IMR-90 (cell line): Measurements from ENCODE around the gene SLC12A4. TPM values are rescaled to one million over a fixed set of nuclear protein-coding genes. Genes with fewer than 3 reads are reported as not detected.
"Not testable (repeated sequence)": the region's sequence is repeated elsewhere in the genome, so short reads cannot be mapped to it uniquely, and the experiment has no call there.

ENCODE experiments used
- ATAC-seq: fragments of 200-7000 bp; cut with Tn5 transposase; 2 replicates; pipeline ENCODE4 v1.9.1; 2020; ENCODE audit warnings: low read depth, mild to moderate bottlenecking, moderate library complexity
- BruUV-seq: library from RNA; stranded (reverse); fragments of 400-500 nt; replicated peaks from 2 replicates; lab custom pipeline; 2021; lab: Mats Ljungman, UMichigan
- CTCF ChIA-PET: fragments of 300-600 bp; formaldehyde crosslinking; extraction: SDS; loops from one replicate; lab custom pipeline; 2021; ENCODE audit warnings: antibody characterized with exemption; lab: Yijun Ruan, JAX
- POLR2A ChIA-PET: fragments of 300-600 bp; sonication (Branson Sonifier 250); formaldehyde crosslinking; loops from one replicate; lab custom pipeline; 2022; ENCODE audit warnings: antibody characterized with exemption; ENCODE audit not compliant: unreplicated experiment; lab: Charles Lee
- DNase-seq: peaks from one replicate; pipeline ENCODE4 v3.0.0; 2013
- H2AFZ ChIP-seq: replicated peaks from 2 replicates; pipeline ENCODE3; 2013; ENCODE audit warnings: low read length, mild to moderate bottlenecking; ENCODE audit not compliant: poor library complexity
- H2AK5ac ChIP-seq: 2 replicates; pipeline ENCODE4 v1.6.1; 2013; ENCODE audit warnings: low read depth, low read length, inconsistent platforms
- H2AK9ac ChIP-seq: replicated peaks from 2 replicates; pipeline ENCODE3; 2013; ENCODE audit warnings: mild to moderate bottlenecking, low read depth, low read length, moderate library complexity; ENCODE audit not compliant: poor library complexity
- H2BK120ac ChIP-seq: 2 replicates; pipeline ENCODE4 v1.6.1; 2013; ENCODE audit warnings: low read depth, low read length, inconsistent platforms
- H2BK15ac ChIP-seq: 3 replicates; pipeline ENCODE4 v1.6.1; 2013; ENCODE audit warnings: low read depth, low read length, inconsistent platforms
- H2BK20ac ChIP-seq: 2 replicates; pipeline ENCODE4 v1.6.1; 2013; ENCODE audit warnings: low read depth, mild to moderate bottlenecking, inconsistent platforms, low read length, moderate library complexity
- H2BK5ac ChIP-seq: 2 replicates; pipeline ENCODE4 v1.6.1; 2013; ENCODE audit warnings: mild to moderate bottlenecking, low read depth, low read length, inconsistent platforms; ENCODE audit not compliant: poor library complexity, severe bottlenecking
- H3K14ac ChIP-seq: replicated peaks from 2 replicates; pipeline ENCODE4 v1.6.1; 2013; ENCODE audit warnings: low read depth, low read length, inconsistent platforms
- H3K18ac ChIP-seq: 2 replicates; pipeline ENCODE4 v1.6.1; 2013; ENCODE audit warnings: low read depth, low read length, control low read depth
- H3K23ac ChIP-seq: 2 replicates; pipeline ENCODE4 v1.6.1; 2013; ENCODE audit warnings: low read depth, low read length, inconsistent platforms
- H3K27ac ChIP-seq: 2 replicates; pipeline ENCODE4 v1.5.1; 2013; ENCODE audit warnings: mild to moderate bottlenecking, control low read depth, low read length; ENCODE audit not compliant: insufficient read depth
- H3K27me3 ChIP-seq: 2 replicates; pipeline ENCODE4 v1.6.1; 2013; ENCODE audit warnings: low read length; ENCODE audit not compliant: control insufficient read depth, insufficient read depth
- H3K36me3 ChIP-seq: 2 replicates; pipeline ENCODE4 v1.6.1; 2013; ENCODE audit warnings: low read length, mixed read lengths; ENCODE audit not compliant: control insufficient read depth, insufficient read depth
- H3K4ac ChIP-seq: 2 replicates; pipeline ENCODE4 v1.6.1; 2013; ENCODE audit warnings: low read depth, low read length, inconsistent platforms
- H3K4me1 ChIP-seq: 2 replicates; pipeline ENCODE4 v1.6.1; 2013; ENCODE audit warnings: low read length, mixed read lengths; ENCODE audit not compliant: control insufficient read depth, insufficient read depth
- H3K4me2 ChIP-seq: 2 replicates; pipeline ENCODE4 v1.6.1; 2013; ENCODE audit warnings: low read depth, mild to moderate bottlenecking, control low read depth, low read length, moderate library complexity
- H3K4me3 ChIP-seq: 2 replicates; pipeline ENCODE4 v1.5.1; 2013; ENCODE audit warnings: low read depth, mild to moderate bottlenecking, control low read depth, low read length, moderate library complexity; ENCODE audit not compliant: insufficient read depth
- H3K56ac ChIP-seq: 2 replicates; pipeline ENCODE4 v1.6.1; 2013; ENCODE audit warnings: low read length, inconsistent platforms; ENCODE audit not compliant: insufficient read depth; ENCODE audit errors: extremely low read depth
- H3K79me1 ChIP-seq, 2 experiments: 2 replicates each; pipeline ENCODE4 v1.6.1; 2013; ENCODE audit warnings: low read length in 2 of 2, inconsistent platforms in 1 of 2, low read depth in 1 of 2
- H3K9ac ChIP-seq: 2 replicates; pipeline ENCODE4 v1.6.1; 2013; ENCODE audit warnings: low read depth, low read length, control low read depth
- H3K9me1 ChIP-seq: 2 replicates; pipeline ENCODE4 v1.6.1; 2013; ENCODE audit warnings: low read length, inconsistent platforms; ENCODE audit not compliant: insufficient read depth
- H3K9me3 ChIP-seq: 2 replicates; pipeline ENCODE4 v1.6.1; 2013; ENCODE audit warnings: low read length; ENCODE audit not compliant: control insufficient read depth, insufficient read depth
- H4K20me1 ChIP-seq: 2 replicates; pipeline ENCODE4 v1.6.1; 2013; ENCODE audit warnings: low read length, inconsistent platforms; ENCODE audit not compliant: insufficient read depth
- H4K5ac ChIP-seq: 2 replicates; pipeline ENCODE4 v1.6.1; 2013; ENCODE audit warnings: mild to moderate bottlenecking, low read depth, low read length, control low read depth
- H4K8ac ChIP-seq, 2 experiments: 2 replicates each; pipeline ENCODE4 v1.6.1; 2013; ENCODE audit warnings: low read depth in 2 of 2, low read length in 2 of 2, control low read depth in 1 of 2, inconsistent platforms in 1 of 2
- H4K91ac ChIP-seq: 2 replicates; pipeline ENCODE4 v1.6.1; 2013; ENCODE audit warnings: low read depth, low read length, inconsistent platforms; ENCODE audit not compliant: insufficient read depth
- WGBS, 2 experiments: methylation state at CpG; one replicate each; pipeline versions ENCODE4 v1.1.5 to v1.1.7; 2013; ENCODE audit warnings: missing lambda C conversion rate in 2 of 2; ENCODE audit not compliant: insufficient read length in 1 of 2; ENCODE audit errors: extremely low coverage in 2 of 2; 5-methylcytosine and 5-hydroxymethylcytosine counted together
- dilution Hi-C: fragments of 300-500 bp; cut with HindIII; formaldehyde crosslinking; loops from one replicate; pipeline ENCODE4 v1.14.3; 2018; ENCODE audit warnings: low sequenced_read_pairs; ENCODE audit not compliant: unreplicated experiment
- in situ Hi-C: fragments of 300-500 bp; cut with MboI; formaldehyde crosslinking; loops from 3 replicates; pipeline ENCODE4 v1.14.3; 2019; ENCODE audit warnings: low sequenced_read_pairs, inconsistent platforms, mixed read lengths
- intact Hi-C: fragments of 100-400 bp; cut with micrococcal nuclease; formaldehyde crosslinking; loops from 2 replicates; pipeline ENCODE4 v1.10.0; 2022
- polyA plus RNA-seq, 3 experiments: library from polyadenylated mRNA; depleted of rRNA; stranded (reverse); fragments of >200 nt; gene quantifications; 2 replicates each; pipeline ENCODE4 v1.2.3, GENCODE V29; 2012; ENCODE audit warnings: low replicate concordance in 1 of 3
- total RNA-seq: library from RNA; depleted of rRNA; stranded (reverse); fragments of >200 nt; gene quantifications from 2 replicates; pipeline ENCODE4 v1.2.3, GENCODE V29; 2012

Gene SLC12A4
- total and polyA plus RNA-seq, 2 of the 4 experiments (the other 2 are of a cell fraction): 36.6 to 132 TPM

- POLR2A ChIA-PET, H3K27ac ChIP-seq, H3K56ac ChIP-seq, DNase-seq, H3K36me3 ChIP-seq, H3K9me3 ChIP-seq, in situ Hi-C loops, H2BK5ac ChIP-seq, H3K4me1 ChIP-seq, BruUV-seq, H3K4me3 ChIP-seq, H3K27me3 ChIP-seq, dilution Hi-C loops, H4K20me1 ChIP-seq, CTCF ChIA-PET, H2AK9ac ChIP-seq, intact Hi-C loops, H3K18ac ChIP-seq, H3K79me1 ChIP-seq: not testable (repeated sequence)
- peak within 1 kb of the TSS; percentile 52; the same call in 1 of the 2 replicates for H3K14ac ChIP-seq
- H2BK20ac ChIP-seq: peak within 1 kb of the TSS; percentile 18; the same call in 1 of the 2 replicates
- H3K23ac ChIP-seq: peak within 1 kb of the TSS; percentile 23
- H2AK5ac ChIP-seq: peak within 1 kb of the TSS; percentile 12; the same call in 1 of the 2 replicates
- H4K5ac ChIP-seq: 0 out of 2 replicates have a peak within 1 kb of the TSS, but pooled peaks have one; percentile 13
- 0 out of 3 replicates have a peak within 1 kb of the TSS, but pooled peaks have one; percentile 14 for H2BK15ac ChIP-seq
- WGBS, 2 experiments: 0% methylated on average over 1 of the region's 18 CpGs; no CpG with 5 or more reads in 1 of the 2 experiments
- H3K4ac ChIP-seq: peak within 1 kb of the TSS; percentile 46; the same call in 1 of the 2 replicates
- H2AFZ ChIP-seq: peak within 1 kb of the TSS; percentile 63
- H3K4me2 ChIP-seq: 0 out of 2 replicates have a peak within 1 kb of the TSS, but pooled peaks have one; percentile 20
- 0 out of 2 replicates have a peak within 1 kb of the TSS, but pooled peaks have one; percentile 19 for H3K9ac ChIP-seq
- ATAC-seq: peak; percentile 61; the same call in 1 of the 2 replicates
- H4K91ac ChIP-seq: peak within 1 kb of the TSS; percentile 8; the same call in 1 of the 2 replicates
- peaks cover 14% of the 10 kb centered on the region for H3K9me1 ChIP-seq
- H4K8ac ChIP-seq: peak within 1 kb of the TSS; percentile 11 to 26; a peak in 2 of 4 replicates
- peak within 1 kb of the TSS; percentile 6 for H2BK120ac ChIP-seq
Observed at GRCh38 chr16:67998779-67999688, 30.6 kb upstream of the SLC12A4 start, which contains the start of gene DPEP2. Gene DPEP2 (minus strand): TSS chr16:67999484. CDS start chr16:67993212, 6,272 bp downstream.

GRCh38 chr16:67998231-67998778 is 29.9 kb upstream of the SLC12A4 start:
- WGBS, 2 experiments: 89% methylated on average over 18 of the region's 36 CpGs; no CpG with 5 or more reads in 1 of the 2 experiments

More at GRCh38 chr16:67998231-67998778, 29.9 kb upstream of the SLC12A4 start:
- BruUV-seq, H3K9me3 ChIP-seq, H3K27me3 ChIP-seq, CTCF ChIA-PET, H4K5ac ChIP-seq, H2AK9ac ChIP-seq, H2BK120ac ChIP-seq, H4K91ac ChIP-seq, H3K27ac ChIP-seq, H3K4me3 ChIP-seq, H2AK5ac ChIP-seq, intact Hi-C loops, H3K36me3 ChIP-seq, H3K18ac ChIP-seq, H3K9ac ChIP-seq, H3K56ac ChIP-seq, H2AFZ ChIP-seq, H2BK5ac ChIP-seq, H3K14ac ChIP-seq, H3K4me2 ChIP-seq, in situ Hi-C loops, H2BK20ac ChIP-seq, dilution Hi-C loops, H3K23ac ChIP-seq, H3K79me1 ChIP-seq, ATAC-seq, H3K4me1 ChIP-seq, H4K20me1 ChIP-seq, H3K4ac ChIP-seq, H2BK15ac ChIP-seq, H4K8ac ChIP-seq, DNase-seq: not testable (repeated sequence)
- POLR2A ChIA-PET: interaction anchor here (0.6 kb wide), 1 partner anchor 412 kb away, joined by 3 read pairs; no protein-coding TSS in a partner anchor
- H3K9me1 ChIP-seq: peaks cover 14% of the 10 kb centered on the region
